Natural killer cell (primary cell): Measurements from ENCODE around the gene ATP2A3. TPM values are rescaled to one million over a fixed set of nuclear protein-coding genes. Genes with fewer than 3 reads are reported as not detected.

ENCODE experiments used
- ATAC-seq, 3 donors: fragments of 150-1000 bp in 2 of 3; fragments of 200-7000 bp in 1 of 3; cut with Tn5 transposase; 1 replicate in 1 of 3; 2 replicates in 2 of 3; pipeline ENCODE4 v1.10.0; 2021; ENCODE audit warnings: mild to moderate bottlenecking in 2 of 3, moderate library complexity in 2 of 3
- DNase-seq, 2 donors: peaks; one replicate each; pipeline versions ENCODE4 v3.0.0 to v3.0.0-alpha.2; 2013 to 2021; ENCODE audit warnings: mixed read lengths in 1 of 2
- H3K27ac ChIP-seq: one replicate; pipeline ENCODE4 v1.5.1; 2013; ENCODE audit warnings: mild to moderate bottlenecking, low read length
- H3K27me3 ChIP-seq: one replicate; pipeline ENCODE4 v1.6.1; 2013; ENCODE audit warnings: low read length; ENCODE audit not compliant: control insufficient read depth, insufficient read depth
- H3K36me3 ChIP-seq: one replicate; pipeline ENCODE4 v1.6.1; 2013; ENCODE audit warnings: low read length; ENCODE audit not compliant: control insufficient read depth, insufficient read depth
- H3K4me1 ChIP-seq: one replicate; pipeline ENCODE4 v1.6.1; 2013; ENCODE audit warnings: low read length; ENCODE audit not compliant: control insufficient read depth, insufficient read depth
- H3K4me3 ChIP-seq: one replicate; pipeline ENCODE4 v1.5.1; 2013; ENCODE audit warnings: low read length
- H3K9me3 ChIP-seq: one replicate; pipeline ENCODE4 v1.6.1; 2013; ENCODE audit warnings: low read length; ENCODE audit not compliant: control insufficient read depth, insufficient read depth
- H3K27ac Mint-ChIP-seq, 2 donors: one replicate each; pipeline ENCODE4 v1.8.0; 2022; ENCODE audit warnings: mild to moderate bottlenecking in 2 of 2, mixed read lengths in 2 of 2, moderate library complexity in 1 of 2
- H3K27me3 Mint-ChIP-seq, 2 donors: one replicate each; pipeline ENCODE4 v1.8.0; 2022; ENCODE audit warnings: low read depth in 2 of 2, mixed read lengths in 2 of 2
- H3K36me3 Mint-ChIP-seq: one replicate; pipeline ENCODE4 v1.8.0; 2022; ENCODE audit warnings: mixed read lengths
- H3K4me1 Mint-ChIP-seq, 2 donors: one replicate each; pipeline ENCODE4 v1.8.0; 2022; ENCODE audit warnings: mixed read lengths in 2 of 2
- H3K4me3 Mint-ChIP-seq: one replicate; pipeline ENCODE4 v1.8.0; 2022; ENCODE audit warnings: mild to moderate bottlenecking, moderate library complexity, mixed read lengths
- H3K9me3 Mint-ChIP-seq, 2 donors: one replicate each; pipeline ENCODE4 v1.8.0; 2022; ENCODE audit warnings: mixed read lengths in 2 of 2
- CTCF ChIP-seq: fragments of 200-600 bp; IDR thresholded peaks from one replicate; pipeline ENCODE4 v1.8.0; 2022; ENCODE audit warnings: antibody characterized with exemption
- WGBS: methylation state at CpG from one replicate; pipeline ENCODE4 v1.1.7; 2013; ENCODE audit warnings: missing lambda C conversion rate; ENCODE audit not compliant: insufficient coverage; 5-methylcytosine and 5-hydroxymethylcytosine counted together
- intact Hi-C: fragments of 100-400 bp; cut with micrococcal nuclease; formaldehyde crosslinking; loops from one replicate; pipeline ENCODE4 v1.14.2; 2022
- total RNA-seq, 4 donors: library from RNA; stranded (reverse); fragments of 120-200 nt in 1 of 4; gene quantifications; one replicate each; pipeline versions ENCODE4 v1.2.3 to v1.2.4, GENCODE V29; 2013 to 2022

The ATP2A3 gene
- total RNA-seq, 3 donors from 2014 or later (not counting 1 experiment from before 2014, with no cell fraction given) = 326 to 397 (median 377) TPM

DNA sequence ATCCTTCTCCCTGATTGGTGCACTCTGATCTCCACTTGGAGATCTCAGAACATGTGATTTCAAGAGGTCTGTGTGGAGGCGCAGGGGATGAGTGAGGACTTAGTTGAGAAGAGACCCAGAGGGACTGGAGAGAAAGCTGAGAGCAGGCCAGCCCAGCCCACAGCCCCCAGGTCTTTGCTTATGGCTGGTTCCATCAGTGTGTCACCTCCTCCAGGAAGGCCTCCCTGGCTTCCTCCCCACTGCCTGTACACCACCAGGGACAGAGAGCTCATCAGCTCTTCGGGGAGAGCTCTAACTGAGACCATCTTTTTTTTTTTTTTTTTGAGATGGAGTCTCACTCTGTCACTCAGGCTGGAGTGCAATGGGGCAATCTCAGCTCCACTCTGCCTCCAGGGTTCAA lies 51.4 kb downstream of the ATP2A3 start:
- Mint-ChIP-seq H3K27ac (no peak overlapping the region), H3K9me3 (no peaks in the 10 kb centered on the region), H3K4me1 (peaks cover 33 to 44% of the 10 kb centered on the region in 2 donors), H3K36me3 (no peaks in the 10 kb centered on the region), H3K4me3 (no peak overlapping the region), H3K27me3 (peaks cover 0 to 13% of the 10 kb centered on the region in 2 donors)
- 91% methylated on average over 2 of the region's 2 CpGs for WGBS
- Histone ChIP-seq H3K27me3 (no peaks in the 10 kb centered on the region), H3K4me1 (peaks cover 66% of the 10 kb centered on the region), H3K36me3 (no peaks in the 10 kb centered on the region), H3K27ac (no peak overlapping the region), H3K4me3 (no peak overlapping the region), H3K9me3 (no peaks in the 10 kb centered on the region)
- no peak for TF ChIP-seq CTCF
- no peak for DNase-seq
- intact Hi-C loops = loop anchor here (5.0 kb wide), 1 partner anchor 51 kb away; no protein-coding TSS in a partner anchor
- ATAC-seq = no peak

DNA sequence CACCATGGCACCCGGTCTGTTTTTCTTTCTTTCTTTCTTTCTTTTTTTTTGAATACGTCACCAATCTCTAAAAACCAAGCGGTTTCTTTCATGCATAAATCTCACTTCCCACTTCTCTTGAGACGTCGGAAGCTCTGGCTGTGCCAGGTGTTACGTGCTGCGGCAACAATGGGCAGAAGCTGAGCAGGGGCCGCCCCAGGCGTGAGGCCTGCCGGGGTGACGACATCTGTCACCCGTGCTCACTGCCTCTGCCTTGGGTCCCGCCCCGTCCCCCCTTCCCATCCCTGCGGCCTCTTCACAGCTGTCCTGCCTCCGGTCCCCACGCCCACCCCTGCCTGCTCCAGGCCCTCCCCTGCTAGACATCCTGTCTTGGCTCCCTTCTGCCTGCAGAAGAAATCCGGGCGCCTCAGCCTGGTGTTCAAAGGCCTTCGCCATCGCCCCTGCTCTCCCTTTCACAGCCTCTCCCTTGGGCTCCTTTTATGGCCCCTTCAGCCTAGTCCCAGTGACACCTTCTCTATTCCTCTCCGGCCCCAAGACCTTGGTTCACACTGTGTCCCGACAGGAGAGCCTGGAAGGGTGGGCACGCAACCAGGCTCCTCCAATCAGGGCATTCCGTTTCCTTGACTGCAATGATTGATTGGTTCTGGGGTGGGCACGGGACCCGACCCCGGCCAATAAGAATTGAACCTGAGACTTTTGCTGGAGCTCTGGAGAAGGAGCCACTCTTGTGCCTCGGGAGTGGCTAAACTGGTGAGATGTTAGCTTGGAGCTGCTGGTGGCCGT lies 52.8 kb downstream of the ATP2A3 start:
- Histone ChIP-seq H3K36me3 (no peaks in the 10 kb centered on the region), H3K27ac (peak overlapping the region; percentile 83), H3K9me3 (no peaks in the 10 kb centered on the region), H3K27me3 (no peaks in the 10 kb centered on the region), H3K4me1 (peaks cover 53% of the 10 kb centered on the region), H3K4me3 (no peak overlapping the region)
- Mint-ChIP-seq H3K9me3 (no peaks in the 10 kb centered on the region), H3K27me3 (peaks cover 0 to 13% of the 10 kb centered on the region in 2 donors), H3K4me3 (peak overlapping the region; percentile 74), H3K27ac (peak overlapping the region; percentile 75 to 79), H3K36me3 (no peaks in the 10 kb centered on the region), H3K4me1 (peaks cover 33 to 36% of the 10 kb centered on the region in 2 donors)
- WGBS = 32% methylated on average over 30 of the region's 30 CpGs
- intact Hi-C loops = loop anchor here (5.0 kb wide), 1 partner anchor 49 kb away; no protein-coding TSS in a partner anchor
- ATAC-seq (peak; percentile 25 to 84 (median 81)), DNase-seq (peak in 1 of 2 donors; percentile 95)
- no peak for TF ChIP-seq CTCF

DNA sequence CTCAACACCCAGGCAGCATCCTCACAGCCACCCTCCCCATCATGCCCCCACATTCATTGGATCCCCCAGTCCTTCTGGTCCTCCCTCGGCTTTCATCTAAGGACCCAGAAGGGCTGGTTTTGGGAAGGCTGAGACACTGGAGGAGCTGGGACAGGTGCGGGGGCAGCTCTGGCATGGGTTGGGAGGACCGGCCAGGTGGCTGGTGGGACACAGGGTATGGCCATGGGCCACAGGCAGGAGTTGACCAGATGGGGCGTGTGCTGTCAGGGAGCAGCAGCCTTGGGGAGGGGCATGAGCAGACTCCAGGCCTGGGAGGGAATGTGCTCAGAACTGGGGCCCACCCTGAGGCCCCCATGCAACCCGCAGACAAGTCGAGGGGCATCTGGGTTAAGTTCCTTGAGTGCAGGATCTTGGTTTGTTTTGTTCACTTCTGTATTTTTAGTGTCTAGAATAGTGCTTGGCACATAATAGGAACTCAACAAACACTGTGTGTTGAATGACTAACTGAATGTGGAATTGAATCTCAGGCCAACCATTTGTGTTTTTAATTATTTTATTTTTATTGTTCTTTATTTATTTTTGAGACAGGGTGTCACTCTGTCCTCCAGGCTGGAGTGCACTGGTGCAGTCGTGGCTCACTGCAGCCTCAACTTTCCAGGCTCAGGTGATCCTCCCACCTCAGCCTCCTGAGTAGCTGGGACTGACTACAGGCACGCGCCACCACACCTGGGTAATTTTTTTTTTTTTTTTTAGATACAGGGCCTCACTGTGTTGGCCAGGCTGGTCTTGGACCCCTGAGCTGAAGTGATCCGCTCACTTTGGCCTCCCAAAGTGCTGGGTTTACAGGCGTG lies 53.6 kb downstream of the ATP2A3 start:
- no peak for DNase-seq
- Mint-ChIP-seq H3K27ac (peak overlapping the region; percentile 75 to 79), H3K27me3 (peaks cover 0 to 13% of the 10 kb centered on the region in 2 donors), H3K9me3 (no peaks in the 10 kb centered on the region), H3K4me1 (peaks cover 26 to 28% of the 10 kb centered on the region in 2 donors), H3K4me3 (peak overlapping the region; percentile 74), H3K36me3 (no peaks in the 10 kb centered on the region)
- ATAC-seq = peak in 1 of 3 donors; percentile 1
- Histone ChIP-seq H3K4me1 (peaks cover 45% of the 10 kb centered on the region), H3K36me3 (no peaks in the 10 kb centered on the region), H3K27me3 (no peaks in the 10 kb centered on the region), H3K27ac (peak overlapping the region; percentile 83), H3K9me3 (no peaks in the 10 kb centered on the region), H3K4me3 (no peak overlapping the region)
- TF ChIP-seq CTCF = no peak
- intact Hi-C loops = loop anchor here (5.0 kb wide), 1 partner anchor 48 kb away; no protein-coding TSS in a partner anchor
- WGBS = 71% methylated on average over 11 of the region's 11 CpGs
